NOMO-1 treated with DMSO at 0.1 percent for 48 hours (cell line): ENCODE measurements around the gene OPA3.
"Not testable (repeated sequence)": the region's sequence is repeated elsewhere in the genome, so short reads cannot be mapped to it uniquely, and the experiment has no call there.

ENCODE experiments used
- DNase-seq: peaks from one replicate; lab custom pipeline; 2025; ENCODE audit not compliant: unreplicated experiment; lab: John Stamatoyannopoulos, UW

Gene OPA3

GRCh38 chr19:45584332-45585157 is at the start of gene OPA3:
Gene OPA3 (minus strand): TSS chr19:45584802. CDS start chr19:45584764, 38 bp downstream.
- DNase-seq: peak; percentile 99

GRCh38 chr19:45632468-45633196 is 48.0 kb upstream of the OPA3 start:
- DNase-seq: no peak

GRCh38 chr19:45630463-45630862 is 45.9 kb upstream of the OPA3 start:
- no peak for DNase-seq

- no peak for DNase-seq
These were observed 45.1 kb upstream of the OPA3 start for GRCh38 chr19:45629704-45630103.

GRCh38 chr19:45628219-45628618 is 43.6 kb upstream of the OPA3 start:
- not testable (repeated sequence) for DNase-seq

GRCh38 chr19:45623984-45624383 is 39.4 kb upstream of the OPA3 start:
- DNase-seq: no peak

GRCh38 chr19:45621976-45622503 is 37.4 kb upstream of the OPA3 start:
- no peak for DNase-seq

GRCh38 chr19:45621389-45621788 is 36.8 kb upstream of the OPA3 start:
- no peak for DNase-seq

- DNase-seq: no peak
These were observed 32.1 kb upstream of the OPA3 start for GRCh38 chr19:45616704-45617017.

GRCh38 chr19:45615795-45616703 is 31.4 kb upstream of the OPA3 start:
- peak; percentile 61 for DNase-seq

- not testable (repeated sequence) for DNase-seq
These were observed 30.5 kb upstream of the OPA3 start for GRCh38 chr19:45615056-45615455.

- DNase-seq: peak; percentile 89
These were observed 29.5 kb upstream of the OPA3 start for GRCh38 chr19:45613926-45614725.

- no peak for DNase-seq
These were observed 24.3 kb upstream of the OPA3 start for GRCh38 chr19:45608948-45609347.

GRCh38 chr19:45607071-45608029 is 22.7 kb upstream of the OPA3 start:
- DNase-seq: no peak

- DNase-seq: no peak
These were observed 17.1 kb upstream of the OPA3 start, which contains the start of gene GPR4 for GRCh38 chr19:45601524-45602374. Gene GPR4 (minus strand): TSS chr19:45602212. CDS start chr19:45591866, 10,346 bp downstream.

GRCh38 chr19:45601115-45601514 is 16.5 kb upstream of the OPA3 start:
- no peak for DNase-seq

GRCh38 chr19:45600340-45600885 is 15.8 kb upstream of the OPA3 start:
- DNase-seq: no peak

GRCh38 chr19:45599286-45599685 is 14.7 kb upstream of the OPA3 start:
- DNase-seq: no peak
